Tibial nerve (tissue), 4 donors: Measurements from ENCODE around the gene SLC25A51.

Experiments
- CTCF ChIP-seq, 5 experiments: fragments of 200-600 bp in 3 of 5; fragments of 450-650 bp in 2 of 5; sonication (generic) in 3 of 5; IDR thresholded peaks; one replicate each; pipeline ENCODE4 v1.5.1; 2016 to 2019; ENCODE audit warnings: antibody characterized with exemption in 5 of 5, mild to moderate bottlenecking in 3 of 5, moderate library complexity in 2 of 5
- EP300 ChIP-seq, 2 donors: sonication (generic); formaldehyde crosslinking; IDR thresholded peaks; one replicate each; pipeline ENCODE4 v1.6.1; 2017; ENCODE audit warnings: antibody characterized with exemption in 2 of 2, mild to moderate bottlenecking in 1 of 2
- POLR2A ChIP-seq, 2 donors: fragments of 450-650 bp; IDR thresholded peaks; one replicate each; pipeline ENCODE4 v1.6.1; 2017; ENCODE audit warnings: antibody characterized with exemption in 2 of 2, mild to moderate bottlenecking in 2 of 2, moderate library complexity in 2 of 2

- TF ChIP-seq POLR2A (IDR thresholded peaks at IDR 0.05) (no peak), CTCF (IDR thresholded peaks at IDR 0.05) (no peak), EP300 (IDR thresholded peaks at IDR 0.05) (no peak)
Observed at GRCh38 chr9:37919956-37920335, 16.0 kb upstream of the SLC25A51 start.
